Amniotic stem cell (primary cell): ENCODE measurements around the gene HVCN1.
"Not testable (repeated sequence)": the region's sequence is repeated elsewhere in the genome, so short reads cannot be mapped to it uniquely, and the experiment has no call there.

Experiments
- DNase-seq: peaks from one replicate; lab custom pipeline; 2025; lab: John Stamatoyannopoulos, UW

The HVCN1 gene

DNA sequence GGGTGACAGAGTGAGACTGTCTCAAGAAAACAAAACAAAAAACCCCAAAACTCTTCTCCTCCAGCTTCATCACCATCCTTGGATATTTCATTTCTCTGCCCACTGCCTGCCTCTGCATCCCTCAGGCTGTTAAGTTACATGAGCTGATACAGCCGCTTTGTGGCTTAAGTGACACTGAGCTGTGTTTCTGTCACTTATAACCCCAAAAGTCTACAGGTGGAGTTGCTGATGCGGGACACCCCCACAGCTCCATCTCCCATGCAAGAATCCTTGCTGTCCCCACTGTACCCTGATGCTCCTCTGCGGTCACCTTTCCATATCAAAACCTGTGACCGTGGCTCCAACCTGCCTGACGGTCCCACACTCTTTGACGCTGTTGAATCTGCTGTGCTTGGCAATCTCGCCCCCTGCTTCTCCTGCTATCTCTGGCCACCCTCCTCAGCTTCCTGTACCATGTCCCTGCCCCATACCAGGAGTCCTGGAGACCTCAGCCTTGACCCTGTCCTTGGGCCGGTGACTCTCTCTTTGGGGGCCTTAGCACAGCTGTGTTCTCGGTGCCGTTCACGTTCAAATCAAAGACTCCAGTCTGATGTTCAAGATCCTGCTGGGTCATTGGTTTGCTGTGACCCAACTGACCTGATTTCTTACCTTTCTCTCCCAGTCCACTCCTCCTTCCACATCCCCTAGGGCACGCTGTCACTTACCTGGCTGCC is 20.3 kb downstream of the HVCN1 start:
- no peak for DNase-seq

DNA sequence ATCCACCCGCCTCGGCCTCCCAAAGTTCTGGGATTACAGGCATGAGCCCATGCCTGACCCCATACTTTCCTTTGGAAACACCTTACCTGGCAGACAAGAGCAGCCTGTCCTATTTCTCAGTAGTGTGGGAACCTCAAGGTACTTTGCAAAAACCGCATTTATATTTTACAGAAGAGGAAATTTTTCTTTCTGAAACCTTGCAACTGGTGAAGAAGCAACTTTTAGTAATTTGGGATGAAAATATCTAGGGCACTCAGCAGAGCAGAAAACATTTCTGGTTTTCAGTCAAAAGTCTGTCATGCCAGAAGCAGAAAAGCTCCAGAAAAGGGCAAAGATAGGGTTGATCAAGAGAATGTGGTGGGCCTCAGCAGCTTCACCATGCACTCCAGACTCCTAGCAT is 21.2 kb downstream of the HVCN1 start:
- no peak for DNase-seq

DNA sequence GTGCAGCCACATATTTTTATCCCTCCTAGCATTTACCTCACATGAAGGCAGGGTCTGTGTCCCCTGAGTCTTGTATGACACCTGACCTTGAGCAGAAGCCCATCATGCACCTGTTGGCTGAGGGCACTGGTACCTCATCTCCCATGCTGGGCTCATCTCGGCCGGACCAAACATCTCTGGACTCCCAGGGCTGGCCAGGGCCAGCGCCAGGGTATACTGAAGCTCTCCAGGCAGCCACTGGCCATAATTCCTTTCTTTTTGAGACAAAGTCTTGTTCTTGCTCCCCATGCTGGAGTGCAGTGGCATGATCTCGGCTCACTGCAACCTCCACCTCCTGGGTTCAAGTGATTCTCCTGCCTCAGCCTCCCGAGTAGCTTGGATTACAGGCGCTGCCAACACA is 22.0 kb downstream of the HVCN1 start:
- DNase-seq: no peak

DNA sequence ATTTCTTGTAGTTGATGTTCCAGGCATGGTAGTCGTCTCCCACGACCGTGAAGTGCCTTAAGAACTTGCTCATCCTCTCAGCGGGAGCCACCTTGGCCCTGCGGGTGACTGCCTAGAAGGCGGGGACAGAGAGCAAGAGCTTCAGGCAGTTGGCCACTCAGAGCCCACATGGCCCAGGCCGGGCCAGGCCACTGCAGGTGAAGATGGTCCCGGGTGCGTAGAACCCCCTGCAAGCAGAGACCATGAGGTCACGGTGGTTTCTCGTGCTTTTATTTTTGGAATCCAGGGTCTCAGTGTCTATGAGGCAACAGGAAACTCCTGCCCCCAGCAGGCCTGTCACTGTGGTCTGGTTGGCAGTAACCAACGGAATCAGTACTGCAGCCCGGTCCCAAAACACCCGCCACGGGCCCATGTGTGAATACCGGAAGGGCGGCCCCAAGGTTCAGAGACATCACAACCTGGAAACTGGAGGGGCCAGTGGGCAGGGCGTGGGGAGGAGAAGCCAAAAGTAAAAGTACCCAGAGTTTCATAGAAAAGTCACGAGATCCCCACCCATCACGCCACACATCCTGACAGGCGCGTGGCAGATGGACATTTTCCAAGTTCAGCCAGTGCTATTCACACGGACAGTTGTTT is 27.5 kb downstream of the HVCN1 start:
- DNase-seq: no peak

DNA sequence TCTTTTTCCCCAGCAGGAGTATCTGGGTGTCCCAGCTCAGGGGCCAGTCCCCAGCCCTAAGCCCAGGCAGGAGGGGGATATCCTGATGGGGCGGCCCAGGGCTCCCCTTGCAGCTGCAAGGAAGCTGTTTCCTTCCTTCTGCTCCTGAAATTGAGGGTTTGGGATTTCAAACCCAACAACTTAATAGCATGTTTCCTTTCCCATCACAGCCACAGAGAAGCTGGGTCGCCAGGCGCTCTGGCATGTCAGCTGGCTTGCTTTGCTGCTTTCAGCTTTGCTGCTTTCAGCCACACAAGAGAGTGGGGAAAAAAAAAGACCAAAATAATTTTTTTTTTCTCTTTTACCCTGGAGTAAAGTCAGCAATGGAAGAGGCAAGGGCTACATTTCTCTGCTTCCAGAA is 30.0 kb downstream of the HVCN1 start:
- DNase-seq: no peak

DNA sequence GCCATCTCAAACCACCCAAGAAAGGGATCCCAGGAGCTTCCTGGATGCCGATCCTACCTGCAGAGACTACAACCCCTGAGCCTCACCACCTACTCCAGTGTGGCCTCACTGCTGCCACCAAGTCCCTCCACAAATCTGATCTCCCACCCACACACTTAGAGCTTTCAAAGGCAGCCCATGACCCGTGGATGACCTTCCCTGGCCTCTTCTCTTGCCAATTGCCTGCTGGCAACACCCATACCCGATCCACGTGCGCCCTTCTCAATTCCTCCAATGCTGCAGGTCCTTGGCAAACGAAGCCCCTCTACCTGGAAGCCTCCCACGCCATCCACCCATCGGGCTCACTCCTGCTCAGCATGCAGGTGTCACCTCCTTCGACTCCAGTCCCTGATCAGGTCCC is 30.7 kb downstream of the HVCN1 start:
- no peak for DNase-seq

DNA sequence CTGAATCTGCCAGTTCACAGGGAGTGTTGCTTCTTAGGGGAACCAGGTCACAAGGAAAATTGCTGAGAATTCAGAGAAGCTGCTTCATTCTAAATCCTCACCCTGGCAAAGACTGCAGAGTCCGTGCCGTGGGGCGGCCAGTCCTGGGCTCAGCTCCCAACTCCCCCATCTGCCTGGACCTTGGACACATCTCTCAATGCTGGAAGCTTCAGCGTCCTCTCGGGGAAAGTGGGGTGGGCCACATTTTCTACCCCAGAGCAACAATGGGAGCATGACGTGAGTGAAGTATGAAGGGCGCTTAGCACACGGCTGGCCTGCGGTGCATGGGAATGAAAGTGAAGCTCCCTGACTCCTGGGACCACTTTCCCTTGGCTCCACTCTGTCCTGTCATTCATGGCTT is 31.2 kb downstream of the HVCN1 start:
- DNase-seq: no peak

DNA sequence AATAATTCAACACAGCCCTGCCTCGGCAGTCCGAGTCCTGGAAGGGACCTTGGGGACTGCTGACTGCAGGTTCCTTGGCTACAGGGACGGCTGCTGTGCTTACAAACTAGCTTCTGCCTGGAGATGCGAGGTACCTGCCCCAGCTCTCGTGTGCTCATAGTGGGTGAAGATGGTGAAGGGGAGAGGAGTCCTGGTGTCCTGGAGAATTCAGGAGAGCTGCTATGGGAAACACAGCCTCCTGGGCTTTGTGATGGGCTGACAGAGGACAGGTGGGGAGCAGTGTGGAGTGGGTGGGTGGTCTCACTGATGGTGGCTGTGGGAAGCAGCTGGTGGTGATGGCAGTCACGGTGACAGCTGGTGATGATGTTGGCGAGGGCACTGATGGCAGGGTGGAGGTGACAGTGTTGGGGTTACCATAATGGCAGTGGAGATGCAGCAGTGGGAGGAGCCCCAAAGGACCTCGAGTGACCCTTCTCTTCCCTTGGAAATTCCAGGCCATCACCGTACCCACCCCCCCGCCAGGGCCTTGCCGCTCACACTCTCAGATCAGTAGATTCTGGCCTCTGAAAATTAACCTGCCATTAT is 32.8 kb downstream of the HVCN1 start:
- no peak for DNase-seq

DNA sequence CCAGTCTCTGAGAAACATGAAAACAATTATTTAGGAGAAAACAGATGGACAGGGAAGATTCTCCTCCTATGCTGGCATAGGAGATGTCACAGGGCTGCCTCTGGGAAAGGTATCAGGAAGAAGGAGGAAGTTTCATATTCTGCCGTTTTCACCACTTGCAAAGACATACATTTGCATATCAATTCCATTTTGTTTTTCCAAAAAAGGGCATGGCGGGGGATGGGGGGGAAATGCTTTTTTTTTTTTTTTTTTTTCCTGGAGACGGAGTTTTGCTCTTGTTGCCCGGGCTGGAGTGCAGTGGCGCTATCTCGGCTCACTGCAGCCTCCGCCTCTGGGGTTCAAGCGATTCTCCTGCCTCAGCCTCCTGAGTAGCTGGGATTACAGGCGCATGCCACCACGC is 34.7 kb downstream of the HVCN1 start:
- not testable (repeated sequence) for DNase-seq

DNA sequence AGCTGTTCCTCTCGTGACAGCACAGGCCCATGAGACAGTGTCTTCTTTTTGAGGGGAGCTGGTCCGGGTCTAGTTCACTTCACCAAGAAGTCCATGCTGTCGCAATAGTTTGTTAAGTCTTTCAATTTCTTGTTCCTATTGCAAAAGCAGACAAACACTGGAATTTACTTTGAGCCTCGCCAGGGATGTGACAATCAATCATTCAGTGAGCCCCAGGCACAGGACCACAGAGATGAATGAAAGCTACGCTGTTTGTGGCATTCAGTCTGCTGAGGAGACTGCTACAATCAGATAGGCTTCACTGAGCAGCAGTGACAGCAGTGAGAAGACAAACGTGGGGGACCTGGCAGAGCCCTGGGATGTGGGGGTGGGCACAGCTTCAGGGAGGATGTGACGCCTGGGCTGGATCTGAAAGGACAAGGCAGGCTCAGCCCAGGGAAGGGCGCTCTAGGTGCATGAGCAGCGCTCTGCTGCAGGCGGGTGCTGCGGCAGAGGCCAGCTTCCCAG is 39.5 kb downstream of the HVCN1 start:
- DNase-seq: no peak

DNA sequence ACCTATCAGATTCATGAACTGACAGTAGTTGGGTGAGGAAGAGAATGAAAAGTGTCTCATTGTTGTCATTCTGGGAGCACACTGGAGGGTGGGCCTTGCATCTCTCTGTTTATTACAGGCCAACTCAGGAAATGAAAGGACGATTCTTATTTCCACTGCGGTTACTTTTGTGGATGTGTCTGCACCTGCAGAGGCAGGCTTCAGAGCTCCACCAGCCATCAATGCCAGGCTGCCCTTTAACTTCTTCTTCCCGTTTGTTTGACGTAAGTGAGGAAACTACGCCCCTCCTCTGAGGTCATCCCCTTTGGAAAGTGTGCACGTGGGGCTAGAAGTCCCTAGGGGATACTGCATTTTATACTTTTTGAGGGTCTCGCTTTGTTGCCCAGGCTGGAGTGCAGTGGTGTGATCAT is 41.3 kb downstream of the HVCN1 start:
- no peak for DNase-seq

DNA sequence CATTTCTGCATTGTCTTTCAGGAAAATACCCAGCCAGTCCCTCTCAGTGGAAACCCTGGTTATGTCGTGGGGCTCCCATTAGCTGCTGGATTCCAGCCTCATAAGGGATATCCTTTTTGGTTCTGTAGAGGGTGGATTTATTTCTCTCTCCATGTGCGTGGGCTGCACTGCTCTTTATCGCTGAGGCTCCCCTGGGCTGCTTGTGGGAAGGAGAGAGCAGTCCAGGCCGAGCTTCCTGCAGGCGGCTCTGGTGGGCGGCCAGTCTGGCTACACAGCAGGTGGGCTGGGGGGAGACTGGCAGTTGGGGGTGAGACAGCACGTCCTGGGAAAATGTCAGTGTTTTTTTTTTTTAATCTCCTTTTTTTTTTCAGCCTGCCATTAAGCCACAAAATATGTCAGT is 47.4 kb downstream of the HVCN1 start:
- DNase-seq: no peak

DNA sequence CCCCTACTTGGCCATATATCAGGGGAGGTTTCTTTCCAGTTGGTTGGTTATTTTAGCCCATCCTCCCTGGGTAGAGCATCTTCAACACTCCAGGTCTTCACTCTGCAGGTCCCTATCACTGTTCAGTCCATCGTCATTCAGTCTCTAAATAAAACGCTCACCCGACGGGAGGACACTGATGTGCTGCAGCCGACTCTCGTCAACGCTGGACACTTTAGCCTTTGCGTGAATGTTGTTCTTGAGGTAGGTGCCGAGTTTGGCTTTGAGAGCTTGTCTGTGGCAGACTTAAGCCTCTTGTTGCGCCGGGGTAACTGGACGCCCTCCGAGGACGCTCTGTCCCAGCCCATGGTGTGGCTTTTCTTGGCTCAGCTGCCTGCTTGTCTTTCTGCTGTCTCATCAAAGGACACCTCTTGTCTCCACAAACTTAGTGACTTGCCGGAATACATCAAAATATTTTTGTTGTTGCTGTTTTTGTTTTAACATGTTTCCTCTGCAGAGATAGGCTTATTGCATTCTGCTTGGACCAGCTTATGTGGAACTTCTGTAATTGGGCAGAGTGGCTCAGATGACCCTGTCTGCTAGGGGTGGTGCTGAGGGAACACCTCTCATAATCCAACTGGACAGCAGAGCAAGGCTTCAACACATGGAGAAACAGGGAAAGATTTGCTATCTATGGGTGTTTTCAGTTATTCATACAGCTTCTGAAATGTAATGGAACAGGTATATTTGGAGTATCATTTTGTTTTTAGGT is 48.5 kb downstream of the HVCN1 start:
- DNase-seq: no peak

DNA sequence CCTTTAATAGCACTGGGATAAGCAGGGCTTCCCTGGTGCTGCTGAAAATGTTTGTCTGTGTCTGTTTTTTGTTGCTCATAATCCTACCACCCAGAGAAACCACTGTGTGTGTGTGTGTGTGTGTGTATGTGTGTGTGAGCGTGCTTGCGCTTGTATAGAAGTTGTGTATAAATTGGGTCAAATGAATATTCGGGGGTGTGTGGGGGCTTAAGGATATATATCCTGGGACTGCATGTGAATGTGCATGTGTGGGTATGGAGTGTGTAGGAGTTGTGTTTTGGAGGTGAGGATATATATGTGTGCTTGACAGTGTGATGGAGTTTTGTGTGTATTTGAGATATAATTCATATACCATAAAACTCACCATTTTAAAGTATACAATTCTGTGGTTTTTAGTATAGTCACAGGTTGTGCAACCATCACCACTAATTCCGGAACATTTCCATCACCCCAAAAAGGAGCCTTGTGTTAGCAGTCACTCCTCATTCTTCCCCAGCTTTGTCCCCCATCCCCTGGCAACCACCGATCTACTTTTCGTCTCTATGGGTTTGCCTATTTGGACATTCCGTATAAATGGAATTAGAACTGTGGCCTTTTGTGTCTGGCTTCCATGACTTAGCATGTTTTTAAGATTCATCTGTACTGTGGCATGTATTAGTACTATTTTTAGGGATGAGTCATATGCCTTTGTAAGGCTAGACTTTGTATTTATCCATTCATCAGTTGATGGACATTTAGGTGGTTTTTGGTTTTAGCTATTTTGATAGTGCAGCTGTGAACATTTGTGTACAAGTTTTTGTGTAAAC is 49.4 kb downstream of the HVCN1 start:
- DNase-seq: no peak

DNA sequence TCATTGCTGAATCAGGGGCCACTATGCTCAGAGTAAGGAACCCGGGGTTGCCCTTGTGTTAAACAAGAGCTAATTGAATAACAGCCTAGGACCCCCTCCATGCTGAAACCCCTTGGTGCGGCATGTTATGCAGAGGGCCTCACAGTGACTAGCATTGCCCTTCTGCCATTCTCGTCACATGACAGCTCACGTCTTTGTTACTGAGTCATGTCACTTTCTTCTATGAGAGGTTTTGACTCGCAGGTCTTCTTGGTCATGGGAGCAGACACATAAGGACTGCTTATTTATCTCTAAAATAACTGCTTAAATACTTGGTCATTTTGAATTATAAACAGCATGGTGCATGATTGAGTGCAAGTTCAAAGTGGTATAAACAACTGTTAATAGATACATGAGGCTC is 50.1 kb downstream of the HVCN1 start:
- DNase-seq: no peak

DNA sequence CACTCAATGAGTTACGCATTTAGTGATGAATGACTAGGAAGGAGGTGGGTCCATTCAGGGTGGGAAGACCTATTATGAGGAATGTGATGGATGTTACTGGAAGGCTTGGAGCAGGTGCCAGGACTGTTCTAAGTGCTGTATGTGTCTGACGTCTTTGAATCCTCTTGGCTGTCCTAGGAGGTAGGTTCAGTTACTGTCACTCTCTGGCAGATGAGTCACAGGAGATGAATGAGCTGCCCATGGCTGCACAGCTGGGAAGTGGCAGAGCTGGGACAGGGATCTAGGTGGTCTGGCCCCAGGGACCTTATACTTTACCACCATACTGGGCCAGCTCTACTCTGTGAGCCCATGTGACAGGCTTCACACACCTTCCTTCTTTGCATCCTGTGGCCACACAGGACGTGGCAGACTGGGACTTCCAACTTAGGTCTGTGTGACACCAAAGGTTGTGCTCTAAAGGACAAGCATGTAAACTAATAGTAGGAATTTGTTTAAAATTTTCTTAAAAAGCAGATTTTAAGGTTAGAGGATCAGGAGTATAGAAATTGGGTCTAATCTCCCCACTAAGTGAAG is 51.0 kb downstream of the HVCN1 start:
- DNase-seq: no peak

DNA sequence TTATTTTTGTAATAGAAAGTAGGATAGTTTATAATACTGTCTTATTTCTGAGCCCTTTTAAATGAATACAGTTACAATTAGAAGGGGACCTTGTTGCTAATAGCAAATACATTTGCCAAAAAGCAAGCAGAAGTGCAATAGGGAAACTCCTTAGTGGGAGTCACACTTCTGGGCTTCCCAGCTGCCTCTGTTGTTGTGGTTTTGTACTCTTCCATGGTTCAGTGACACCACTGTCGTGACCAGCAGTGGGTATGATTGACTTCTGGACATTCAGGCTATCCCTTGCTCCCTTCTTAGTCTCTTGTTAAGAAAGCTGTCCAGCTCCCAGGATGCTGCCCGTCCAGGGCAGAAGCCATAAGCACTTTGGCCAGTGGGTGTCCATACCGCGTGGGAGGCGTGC is 52.4 kb downstream of the HVCN1 start:
- no peak for DNase-seq

DNA sequence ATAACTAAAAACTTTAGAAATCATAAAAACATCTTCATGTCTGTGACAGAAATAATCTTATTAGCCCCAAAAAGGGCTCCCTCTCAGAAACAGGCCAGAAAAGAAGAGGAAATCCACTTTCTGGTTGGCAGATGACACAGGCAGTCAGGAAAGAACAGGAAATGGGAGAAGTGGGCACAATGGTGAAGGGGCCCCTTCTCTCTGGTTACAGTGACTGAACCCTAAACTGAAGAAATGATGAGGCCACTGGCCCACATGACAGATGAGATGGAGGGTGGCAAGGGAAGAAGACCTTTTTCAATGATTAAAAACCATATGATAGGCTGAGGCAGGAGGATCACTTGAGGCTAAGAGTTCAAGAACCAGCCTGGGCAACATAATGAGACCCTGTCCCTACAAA is 53.9 kb downstream of the HVCN1 start:
- no peak for DNase-seq

DNA sequence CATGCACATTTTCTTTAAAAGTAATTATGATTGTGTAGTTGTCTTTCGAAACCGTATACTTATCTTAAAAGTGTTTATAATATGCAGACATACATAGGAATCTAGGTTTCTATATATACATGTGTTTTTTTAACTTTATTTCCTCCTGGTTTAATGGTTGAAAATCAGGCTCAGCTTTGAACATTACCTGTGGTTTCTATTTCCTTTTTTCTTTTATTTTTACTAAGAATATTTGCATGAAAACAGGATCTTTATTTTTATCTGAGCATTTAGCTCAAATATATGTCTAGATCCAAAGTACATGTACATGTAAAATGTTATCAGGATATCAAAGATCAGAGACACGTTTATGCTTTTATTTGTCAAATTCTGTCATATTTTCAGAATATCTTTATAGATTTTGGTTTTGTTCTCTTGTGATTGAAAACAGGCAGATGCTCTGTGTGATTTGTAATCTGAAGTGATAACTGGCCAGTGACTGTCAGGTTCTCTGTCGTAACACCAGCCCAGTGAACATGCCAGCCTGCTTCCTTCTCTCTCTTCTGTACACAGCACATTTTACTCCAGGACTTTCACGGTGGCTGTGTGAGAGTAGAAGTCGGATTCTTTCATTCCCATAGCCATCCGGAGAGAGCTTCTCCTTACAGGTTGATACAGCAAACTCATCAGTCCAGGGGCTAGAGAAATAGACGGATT is 61.3 kb downstream of the HVCN1 start:
- no peak for DNase-seq

DNA sequence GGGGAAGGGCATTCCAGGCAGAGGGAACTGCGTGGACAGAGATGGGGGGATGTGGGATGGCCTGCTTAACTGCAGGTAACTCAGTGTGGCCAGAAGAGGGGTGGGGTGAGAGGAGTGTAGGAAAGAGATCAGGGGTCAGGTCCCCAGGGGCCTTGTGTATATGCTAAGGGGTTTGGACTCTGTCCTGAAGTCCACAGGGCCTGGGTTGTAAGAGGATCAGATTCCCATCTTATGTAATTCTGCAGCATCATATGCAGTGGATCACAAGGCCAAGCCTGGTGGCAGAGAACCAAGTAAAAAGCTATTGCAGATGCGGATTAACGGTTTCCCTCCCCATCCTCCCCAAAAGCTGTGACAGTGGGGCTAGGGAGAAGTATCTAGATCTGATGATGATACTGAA is 66.3 kb downstream of the HVCN1 start:
- no peak for DNase-seq

DNA sequence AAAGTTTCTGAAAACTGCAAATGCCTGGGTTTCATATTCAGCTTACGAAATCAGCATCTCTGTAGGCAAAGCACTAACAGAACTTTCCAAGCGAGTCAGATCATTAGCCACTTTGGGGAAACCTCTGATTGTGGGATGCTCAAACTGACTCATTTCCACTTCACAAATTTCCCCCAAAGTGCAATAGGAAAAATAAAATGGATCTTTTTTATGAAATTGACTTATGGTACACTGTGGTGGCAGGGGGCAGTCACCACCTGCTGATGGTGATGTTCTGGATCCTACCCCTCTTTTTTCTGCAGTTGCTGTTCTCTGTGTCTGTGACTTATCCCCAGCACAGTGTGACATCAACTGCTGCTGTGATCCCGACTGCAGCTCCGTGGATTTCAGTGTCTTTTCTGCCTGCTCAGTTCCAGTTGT is 69.4 kb downstream of the HVCN1 start:
- no peak for DNase-seq
